Left lung (tissue), 10 donors: ENCODE results near the gene RAPGEF5. TPM values are rescaled to one million over a fixed set of nuclear protein-coding genes. Genes with fewer than 3 reads are reported as not detected.

Experiments
- ATAC-seq: fragments of 200-7000 bp; cut with Tn5 transposase; one replicate; pipeline ENCODE4 v1.9.1; 2020; ENCODE audit warnings: moderate library complexity
- DNase-seq, 4 donors: peaks; one replicate each; pipeline ENCODE4 v3.0.0-alpha.2; 2013 to 2020
- H3K27ac ChIP-seq, 2 donors: fragments of 200-600 bp; sonication (generic) in 1 of 2; one replicate each; pipeline versions ENCODE4 v1.5.0 to v1.8.0; 2020 to 2021
- H3K27me3 ChIP-seq, 2 donors: fragments of 200-600 bp; sonication (generic) in 1 of 2; one replicate each; pipeline versions ENCODE4 v1.5.0 to v1.8.0; 2020 to 2021
- H3K36me3 ChIP-seq, 2 donors: fragments of 200-600 bp; sonication (generic) in 1 of 2; one replicate each; pipeline versions ENCODE4 v1.5.0 to v1.8.0; 2020 to 2021
- H3K4me1 ChIP-seq, 2 donors: fragments of 200-600 bp; one replicate each; pipeline ENCODE4 v1.8.0; 2021
- H3K4me3 ChIP-seq, 2 donors: fragments of 200-600 bp; sonication (generic) in 1 of 2; one replicate each; pipeline versions ENCODE4 v1.5.0 to v1.8.0; 2020 to 2021; ENCODE audit warnings: mild to moderate bottlenecking in 1 of 2
- H3K9me3 ChIP-seq, 2 donors: fragments of 200-600 bp; sonication (generic) in 1 of 2; one replicate each; pipeline versions ENCODE4 v1.5.0 to v1.8.0; 2020 to 2021
- CTCF ChIP-seq, 2 donors: fragments of 200-600 bp; sonication (generic) in 1 of 2; IDR thresholded peaks; one replicate each; pipeline versions ENCODE4 v1.5.0 to v1.8.0; 2021; ENCODE audit warnings: antibody characterized with exemption in 2 of 2
- intact Hi-C, 2 donors: fragments of 100-400 bp; cut with DNase I; formaldehyde crosslinking; loops; one replicate each; pipeline versions ENCODE4 v1.11.2 to v1.14.2; 2022
- polyA plus RNA-seq, 6 donors: library from polyadenylated mRNA; unstranded; fragments of 120-200 nt; gene quantifications; one replicate each; pipeline ENCODE4 v1.2.1, GENCODE V29; 2013; ENCODE audit not compliant: insufficient read length in 6 of 6
- total RNA-seq, 2 donors: library from RNA; stranded (reverse); fragmentation: NEBNext Ultra II Directional; extraction: Animal tissue kit (Norgen Biotek cat#: 25700); gene quantifications; one replicate each; pipeline ENCODE4 v1.2.1, GENCODE V29; 2021
- donor health status: DM: no; HTN: yes; CAD: no.
- donor health status: DM: no; HTN: no; CAD: no.

RAPGEF5 gene
- total and polyA plus RNA-seq, 8 donors, result 44.2 to 98.7 (median 81.7) TPM

GRCh38 chr7:22318376-22318775, 38.6 kb downstream of the RAPGEF5 start:
- DNase-seq (no peak), ATAC-seq (no peak)
- Histone ChIP-seq H3K27me3 (no peaks in the 10 kb centered on the region), H3K36me3 (no peaks in the 10 kb centered on the region), H3K9me3 (no peaks in the 10 kb centered on the region), H3K4me3 (no peak overlapping the region), H3K4me1 (peaks cover 0 to 3% of the 10 kb centered on the region in 2 donors), H3K27ac (no peak overlapping the region)
- intact Hi-C loops, result no loop called here
- no peak for TF ChIP-seq CTCF (IDR thresholded peaks at IDR 0.05)

- TF ChIP-seq CTCF (IDR thresholded peaks at IDR 0.05), result no peak
- Histone ChIP-seq H3K4me3 (no peak overlapping the region), H3K36me3 (no peaks in the 10 kb centered on the region), H3K27me3 (no peaks in the 10 kb centered on the region), H3K27ac (no peak overlapping the region), H3K9me3 (no peaks in the 10 kb centered on the region), H3K4me1 (peaks cover 0 to 3% of the 10 kb centered on the region in 2 donors)
- intact Hi-C loops, result no loop called here
- ATAC-seq, result no peak
- no peak for DNase-seq
Measured at GRCh38 chr7:22317632-22318031, 39.3 kb downstream of the RAPGEF5 start.

- Histone ChIP-seq H3K27me3 (no peaks in the 10 kb centered on the region), H3K27ac (no peak overlapping the region), H3K4me1 (peaks cover 0 to 3% of the 10 kb centered on the region in 2 donors), H3K9me3 (no peaks in the 10 kb centered on the region), H3K4me3 (no peak overlapping the region), H3K36me3 (no peaks in the 10 kb centered on the region)
- DNase-seq (no peak), ATAC-seq (no peak)
- intact Hi-C loops, result no loop called here
- no peak for TF ChIP-seq CTCF (IDR thresholded peaks at IDR 0.05)
Measured at GRCh38 chr7:22316914-22317313, 40.0 kb downstream of the RAPGEF5 start.

GRCh38 chr7:22307816-22308215, 49.1 kb downstream of the RAPGEF5 start:
- Histone ChIP-seq H3K27ac (no peak overlapping the region), H3K36me3 (peaks cover 0 to 18% of the 10 kb centered on the region in 2 donors), H3K4me3 (no peak overlapping the region), H3K27me3 (no peaks in the 10 kb centered on the region), H3K4me1 (no peaks in the 10 kb centered on the region), H3K9me3 (peaks cover 0 to 2% of the 10 kb centered on the region in 2 donors)
- DNase-seq, result no peak
- intact Hi-C loops, result no loop called here
- no peak for ATAC-seq
- no peak for TF ChIP-seq CTCF (IDR thresholded peaks at IDR 0.05)

- peaks cover 0 to 2% of the 10 kb centered on the region in 2 donors for H3K9me3 ChIP-seq
- intact Hi-C loops, result no loop called here
- no peak for TF ChIP-seq CTCF (IDR thresholded peaks at IDR 0.05)
- H3K4me3 ChIP-seq, result no peak overlapping the region
- no peaks in the 10 kb centered on the region for H3K27me3 ChIP-seq
- ATAC-seq, result no peak
- no peaks in the 10 kb centered on the region for H3K4me1 ChIP-seq
- H3K27ac ChIP-seq, result no peak overlapping the region
- DNase-seq, result no peak
- H3K36me3 ChIP-seq, result peaks cover 0 to 18% of the 10 kb centered on the region in 2 donors
Measured at GRCh38 chr7:22305706-22306105, 51.2 kb downstream of the RAPGEF5 start.
